Measurements from ENCODE around the gene NPFF. TPM values are rescaled to one million over a fixed set of nuclear protein-coding genes. Genes with fewer than 3 reads are reported as not detected.

NPFF gene
- total RNA-seq (not detected), polyA plus RNA-seq (under 1 TPM in 1 of 2 donors, not detected in 1; 0.45 TPM)
- long read RNA-seq, donor 1: 0 reads
- long read RNA-seq, donor 2: 0 reads
- long read RNA-seq, donor 3: 0 reads
- long read RNA-seq, donor 4: 0 reads
- long read RNA-seq, donor 5: 0 reads

DNA sequence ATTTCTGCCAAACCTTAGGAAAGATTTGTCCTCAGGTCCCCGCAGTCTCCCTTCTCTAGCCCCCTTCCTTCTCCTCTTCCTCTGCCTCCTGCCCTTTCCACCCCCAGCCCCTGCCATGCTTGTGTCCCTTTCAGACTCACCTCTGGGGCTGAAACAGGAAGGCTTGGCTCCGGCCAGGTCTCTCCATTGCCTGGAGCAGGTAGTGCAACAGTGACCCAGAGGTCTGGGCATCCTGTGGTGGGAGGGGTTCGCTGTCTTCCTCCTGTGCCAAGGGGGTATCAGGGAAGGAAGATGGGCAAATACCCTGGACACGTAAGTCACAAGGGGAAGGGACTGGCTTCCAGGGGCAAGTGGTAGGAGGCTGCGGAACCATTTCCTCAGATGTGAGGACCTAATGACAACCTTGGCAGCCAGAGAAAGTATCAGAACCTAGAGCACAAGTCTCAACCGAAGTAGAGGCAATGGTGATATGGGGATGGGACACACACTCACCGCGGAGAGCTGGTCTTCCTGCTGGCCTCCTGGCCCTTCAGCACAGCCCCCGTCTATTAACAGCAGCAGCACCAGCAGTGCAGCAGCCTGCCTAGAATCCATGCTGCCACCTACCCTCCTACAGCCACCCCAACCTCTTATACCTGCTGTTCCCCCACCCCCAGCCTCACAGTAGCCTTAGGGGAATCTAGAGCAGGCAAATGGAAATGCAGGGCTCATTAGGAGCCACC lies at the start of gene NPFF:
TSS of gene NPFF (minus strand) at position 604 of the 722 bp plus-strand sequence. CDS start at position 594, 10 bp downstream.
- H3K9ac ChIP-seq (ENCODE audit: insufficient read depth in 1 of 2, low read length in 2 of 2): no peak within 1 kb of the TSS
- no peaks in the 10 kb centered on the region for H3K27me3 ChIP-seq (ENCODE audit: control insufficient read depth in 3 of 3, insufficient read depth in 3 of 3, low read length in 2 of 3)
- H3K4me3 ChIP-seq: no peak within 1 kb of the TSS
- peaks cover under 1 to 20% (median 5%) of the 10 kb centered on the region in 5 donors for H3K4me1 ChIP-seq (ENCODE audit: control insufficient read depth in 5 of 5, insufficient read depth in 5 of 5, low read length in 5 of 5)
- WGBS, 2 donors: 89 to 91% methylated on average over 9 of the region's 9 CpGs
- H3K36me3 ChIP-seq (ENCODE audit: control insufficient read depth in 4 of 4, insufficient read depth in 4 of 4, low read length in 4 of 4): peaks cover 7 to 35% (median 19%) of the 10 kb centered on the region in 4 donors
- H3K27ac ChIP-seq (ENCODE audit: low read depth in 1 of 2, low read length in 1 of 2): no peak within 1 kb of the TSS
- ATAC-seq (ENCODE audit: insufficient read depth, low FRiP score) (no peak), DNase-seq (no peak)
- TF ChIP-seq CTCF (IDR thresholded peaks at IDR 0.05; ENCODE audit: control extremely low read depth, extremely low read depth): no peak
- H3K9me3 ChIP-seq (ENCODE audit: control insufficient read depth in 4 of 4, insufficient read depth in 3 of 4, low read length in 3 of 4): no peaks in the 10 kb centered on the region

GRCh38 chr12:53552361-53553327 lies 45.4 kb upstream of the NPFF start:
- peaks cover 0 to 2% (median 0%) of the 10 kb centered on the region in 5 donors for H3K4me1 ChIP-seq (ENCODE audit: control insufficient read depth in 5 of 5, insufficient read depth in 5 of 5, low read length in 5 of 5)
- 92 to 97% methylated on average over 13 to 14 of the region's 14 CpGs for WGBS, 2 donors
- H3K4me3 ChIP-seq: no peak overlapping the region
- peaks cover 11 to 24% (median 18%) of the 10 kb centered on the region in 4 donors for H3K36me3 ChIP-seq (ENCODE audit: control insufficient read depth in 4 of 4, insufficient read depth in 4 of 4, low read length in 4 of 4)
- no peaks in the 10 kb centered on the region for H3K27me3 ChIP-seq (ENCODE audit: control insufficient read depth in 3 of 3, insufficient read depth in 3 of 3, low read length in 2 of 3)
- H3K9ac ChIP-seq (ENCODE audit: insufficient read depth in 1 of 2, low read length in 2 of 2): no peak overlapping the region
- ATAC-seq (ENCODE audit: insufficient read depth, low FRiP score) (no peak), DNase-seq (no peak)
- TF ChIP-seq CTCF (IDR thresholded peaks at IDR 0.05; ENCODE audit: control extremely low read depth, extremely low read depth): no peak
- no peak overlapping the region for H3K27ac ChIP-seq (ENCODE audit: low read depth in 1 of 2, low read length in 1 of 2)
- H3K9me3 ChIP-seq (ENCODE audit: control insufficient read depth in 4 of 4, insufficient read depth in 3 of 4, low read length in 3 of 4): no peaks in the 10 kb centered on the region

GRCh38 chr12:53551889-53552291 lies 44.6 kb upstream of the NPFF start:
- peaks cover 11 to 27% (median 20%) of the 10 kb centered on the region in 4 donors for H3K36me3 ChIP-seq (ENCODE audit: control insufficient read depth in 4 of 4, insufficient read depth in 4 of 4, low read length in 4 of 4)
- no peak overlapping the region for H3K27ac ChIP-seq (ENCODE audit: low read depth in 1 of 2, low read length in 1 of 2)

More at GRCh38 chr12:53551889-53552291, 44.6 kb upstream of the NPFF start:
- 90 to 91% methylated on average over 2 of the region's 2 CpGs for WGBS, 2 donors
- no peak overlapping the region for H3K9ac ChIP-seq (ENCODE audit: insufficient read depth in 1 of 2, low read length in 2 of 2)
- no peaks in the 10 kb centered on the region for H3K9me3 ChIP-seq (ENCODE audit: control insufficient read depth in 4 of 4, insufficient read depth in 3 of 4, low read length in 3 of 4)
- H3K4me1 ChIP-seq (ENCODE audit: control insufficient read depth in 5 of 5, insufficient read depth in 5 of 5, low read length in 5 of 5): peaks cover 0 to 2% (median 0%) of the 10 kb centered on the region in 5 donors
- H3K4me3 ChIP-seq: no peak overlapping the region
- ATAC-seq (ENCODE audit: insufficient read depth, low FRiP score) (no peak), DNase-seq (peak in 1 of 3 donors; percentile 13)
- no peaks in the 10 kb centered on the region for H3K27me3 ChIP-seq (ENCODE audit: control insufficient read depth in 3 of 3, insufficient read depth in 3 of 3, low read length in 2 of 3)
- no peak for TF ChIP-seq CTCF (IDR thresholded peaks at IDR 0.05; ENCODE audit: control extremely low read depth, extremely low read depth)
